K562 (cell line): Measurements from ENCODE around the gene COL9A3. TPM values are rescaled to one million over a fixed set of nuclear protein-coding genes. Genes with fewer than 3 reads are reported as not detected.

ENCODE experiments used
- ADNP ChIP-seq: fragments of 200-800 bp; sonication (Bioruptor generic); IDR thresholded peaks from 2 replicates; pipeline ENCODE4 v1.6.1; 2016; ENCODE audit warnings: missing genetic modification characterization, missing compliant biosample characterization
- CBX5 ChIP-seq: IDR thresholded peaks from 2 replicates; pipeline ENCODE4 v1.6.1; 2014; ENCODE audit warnings: low read depth, borderline replicate concordance
- CREM ChIP-seq: IDR thresholded peaks from 2 replicates; pipeline ENCODE4 v1.6.1; 2014; ENCODE audit warnings: antibody characterized with exemption, low read depth
- DIDO1 ChIP-seq: fragments of 450-650 bp; IDR thresholded peaks from 2 replicates; pipeline ENCODE4 v1.6.1; 2016; ENCODE audit warnings: low read depth, missing biosample characterization, missing genetic modification characterization
- ETS2 ChIP-seq: IDR thresholded peaks from 2 replicates; pipeline ENCODE4 v1.6.1; 2016; ENCODE audit warnings: borderline replicate concordance, missing genetic modification characterization, mild to moderate bottlenecking, moderate library complexity, missing compliant biosample characterization; ENCODE audit not compliant: poor library complexity, severe bottlenecking
- GATAD2A ChIP-seq: fragments of 450-650 bp; IDR thresholded peaks from 2 replicates; pipeline ENCODE4 v1.6.1; 2017
- KAT7 ChIP-seq: sonication (generic); formaldehyde crosslinking; IDR thresholded peaks from 2 replicates; pipeline ENCODE4 v1.8.0; 2022; ENCODE audit warnings: missing genetic modification reagents, mild to moderate bottlenecking, borderline replicate concordance
- MAX ChIP-seq: sonication (generic); formaldehyde crosslinking; IDR thresholded peaks from 2 replicates; pipeline ENCODE4 v1.9.0; 2022; ENCODE audit warnings: mild to moderate bottlenecking, missing genetic modification reagents
- PRPF4 ChIP-seq: fragments of 200-400 bp; formaldehyde crosslinking; IDR thresholded peaks from one replicate; pipeline ENCODE4 v1.6.1; 2017; ENCODE audit warnings: low read length, low read depth, mild to moderate bottlenecking; ENCODE audit not compliant: insufficient read depth, poor library complexity, severe bottlenecking
- SAFB ChIP-seq: fragments of 200-400 bp; formaldehyde crosslinking; IDR thresholded peaks from 2 replicates; pipeline ENCODE4 v1.6.1; 2017; ENCODE audit warnings: low read depth, low read length, borderline replicate concordance
- SIN3A ChIP-seq, 2 experiments: fragments of 150-350 bp in 1 of 2; IDR thresholded peaks; 2 replicates each; pipeline ENCODE4 v1.6.1; 2011 to 2016; ENCODE audit warnings: borderline replicate concordance in 2 of 2, low read depth in 2 of 2, low read length in 2 of 2, mild to moderate bottlenecking in 2 of 2, moderate library complexity in 2 of 2; ENCODE audit not compliant: control insufficient read depth in 1 of 2
- TRIM24 ChIP-seq, 2 experiments: fragments of 450-650 bp; IDR thresholded peaks; 2 replicates each; pipeline ENCODE4 v1.6.1; 2016
- U2AF1 ChIP-seq: fragments of 200-400 bp; formaldehyde crosslinking; optimal IDR thresholded peaks from 2 replicates; pipeline ENCODE3; 2017; ENCODE audit warnings: mild to moderate bottlenecking, low read depth, low read length, moderate library complexity
- ZNF174 ChIP-seq: fragments of 250-450 bp; sonication (Bioruptor Pico); IDR thresholded peaks from 2 replicates; pipeline ENCODE4 v1.4.0; 2020; ENCODE audit warnings: mild to moderate bottlenecking
- ZNF263 ChIP-seq: sonication (generic); formaldehyde crosslinking; IDR thresholded peaks from 2 replicates; pipeline ENCODE4 v1.8.0; 2022; ENCODE audit warnings: mild to moderate bottlenecking, missing genetic modification reagents, borderline replicate concordance
- polyA plus RNA-seq, 8 experiments: library from polyadenylated mRNA; depleted of rRNA in 4 of 8; stranded (reverse) in 5 of 8; unstranded in 3 of 8; fragments of >200 nt; fragmentation: Nextera tagmentation in 2 of 8; fragmentation: Illumina TruSeq in 1 of 8; extraction: Ambion mirVana in 2 of 8; extraction: Trizol in 1 of 8; gene quantifications; 2 replicates each; pipeline versions ENCODE4 v1.2.1 to v1.2.3, GENCODE V29; 2011 to 2014; ENCODE audit warnings: inconsistent platforms in 1 of 8, missing spikeins in 1 of 8
- total RNA-seq, 7 experiments: library from RNA; depleted of rRNA in 6 of 7; stranded (reverse); fragments of >200 nt in 6 of 7; fragmentation: Illumina TruSeq in 2 of 7; extraction: Trizol in 2 of 7; gene quantifications; 2 replicates each; pipeline versions ENCODE4 v1.2.1 to v1.2.3, GENCODE V29; 2011 to 2021; ENCODE audit warnings: low replicate concordance in 1 of 7
- TF ChIP-seq, protein P1 (sequence below): fragments of 450-650 bp; formaldehyde crosslinking; IDR thresholded peaks from 2 replicates; pipeline ENCODE4 v1.4.0; 2022; ENCODE audit warnings: mild to moderate bottlenecking, moderate library complexity

COL9A3 gene
- total and polyA plus RNA-seq, 9 of the 15 experiments (the other 6 are each of a cell fraction or from before 2014, with no cell fraction given): 0.14 to 3.6 (median 0.88) TPM; not detected in 1

DNA sequence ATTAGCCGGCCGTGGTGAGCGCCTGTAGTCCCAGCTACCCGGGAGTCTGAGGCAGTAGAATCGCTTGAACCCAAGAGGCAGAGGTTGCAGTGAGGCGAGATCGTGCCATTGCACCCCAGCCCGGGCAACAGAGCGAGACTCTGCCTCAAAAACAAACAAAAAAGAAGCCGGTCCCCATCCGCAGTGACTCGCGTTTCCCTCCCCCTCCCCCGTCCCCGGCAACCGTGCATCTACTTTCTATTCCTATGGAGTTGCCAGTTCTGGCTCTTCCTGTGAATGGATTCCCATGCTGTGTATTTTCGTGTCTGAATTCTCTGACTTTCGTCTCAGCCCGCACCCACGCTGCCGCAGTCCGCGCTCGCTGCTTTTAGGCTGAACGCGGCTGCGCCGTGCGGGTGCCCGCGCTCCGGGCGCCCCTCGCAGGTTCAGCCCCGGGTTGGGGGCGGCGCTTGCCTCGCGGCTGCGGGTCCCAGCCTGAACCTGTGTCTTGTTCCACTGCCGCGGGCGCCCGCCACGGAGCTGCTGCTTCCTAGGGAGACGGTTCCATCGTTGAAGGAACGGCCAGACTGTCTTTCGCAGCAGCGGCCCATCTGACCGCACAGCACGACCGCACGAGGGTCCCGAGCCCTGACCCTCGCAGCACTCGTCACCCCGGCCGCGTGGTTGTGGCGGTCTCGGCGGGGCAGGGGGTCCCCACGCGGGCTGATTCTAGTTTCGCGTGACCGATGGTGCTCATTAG is 21.7 kb upstream of the COL9A3 start (continued):
- TF ChIP-seq GATAD2A (peak; percentile 83; the same call in 1 of the 2 replicates), KAT7 (CRISPR knock-in tag) (no peak; the same call in 1 of the 2 replicates), CBX5 (0 out of 2 replicates have a peak, but pooled peaks have one; percentile 12), TRIM24 (IDR thresholded peaks at IDR 0.05) (no peak), DIDO1 (no peak), SIN3A (IDR thresholded peaks at IDR 0.05; ENCODE audit: borderline replicate concordance in 2 of 2, control insufficient read depth in 1 of 2, low read depth in 2 of 2, low read length in 2 of 2) (peak; percentile 28 to 36; a peak in 1 of 4 replicates), SAFB (peak; percentile 88), U2AF1 (peak; percentile 30), CREM (0 out of 2 replicates have a peak, but pooled peaks have one; percentile 5), MAX (CRISPR knock-in tag) (peak; percentile 65), ETS2 (no peak), PRPF4 (no peak), ADNP (peak; percentile 98), ZNF174 (no peak), ZNF263 (CRISPR knock-in tag) (no peak)
- TF ChIP-seq, protein P1, sequence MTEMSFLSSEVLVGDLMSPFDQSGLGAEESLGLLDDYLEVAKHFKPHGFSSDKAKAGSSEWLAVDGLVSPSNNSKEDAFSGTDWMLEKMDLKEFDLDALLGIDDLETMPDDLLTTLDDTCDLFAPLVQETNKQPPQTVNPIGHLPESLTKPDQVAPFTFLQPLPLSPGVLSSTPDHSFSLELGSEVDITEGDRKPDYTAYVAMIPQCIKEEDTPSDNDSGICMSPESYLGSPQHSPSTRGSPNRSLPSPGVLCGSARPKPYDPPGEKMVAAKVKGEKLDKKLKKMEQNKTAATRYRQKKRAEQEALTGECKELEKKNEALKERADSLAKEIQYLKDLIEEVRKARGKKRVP: no peak
